ENCODE results near the gene KRTAP4-9.
"Not testable (repeated sequence)": the region's sequence is repeated elsewhere in the genome, so short reads cannot be mapped to it uniquely, and the experiment has no call there.

The KRTAP4-9 gene

GRCh38 chr17:41105347-41105746, at the start of gene KRTAP4-9:
TSS of gene KRTAP4-9 (plus strand) at chr17:41105389. CDS start at chr17:41105389, 0 bp downstream.
- H3K4me1 ChIP-seq (ENCODE audit: insufficient read depth, low read length, severe bottlenecking); H4K20me1 ChIP-seq (ENCODE audit: insufficient read depth, low read length); H3K9me2 ChIP-seq (ENCODE audit: low read depth, low read length); H3K9ac ChIP-seq (ENCODE audit: low read length); H3K9me3 ChIP-seq (ENCODE audit: low read length); H3K79me2 ChIP-seq (ENCODE audit: insufficient read depth, low read length); H2AFZ ChIP-seq (ENCODE audit: low read length); H3K36me3 ChIP-seq (ENCODE audit: insufficient read depth, low read length); H3K27ac ChIP-seq (ENCODE audit: low read depth, low read length, poor library complexity, severe bottlenecking); H3K27me3 ChIP-seq (ENCODE audit: insufficient read depth, low read length); H3K4me2 ChIP-seq (ENCODE audit: low read length); H3K4me3 ChIP-seq (ENCODE audit: low read depth, low read length, poor library complexity, severe bottlenecking); H3F3A ChIP-seq (ENCODE audit: insufficient read depth, low read length): not testable (repeated sequence)

GRCh38 chr17:41057547-41057946, 47.6 kb upstream of the KRTAP4-9 start:
- no peaks in the 10 kb centered on the region for H3F3A ChIP-seq (ENCODE audit: insufficient read depth, low read length)
- no peaks in the 10 kb centered on the region for H3K4me1 ChIP-seq (ENCODE audit: insufficient read depth, low read length, severe bottlenecking)
- no peak overlapping the region for H3K4me2 ChIP-seq (ENCODE audit: low read length)
- no peak overlapping the region for H3K4me3 ChIP-seq (ENCODE audit: low read depth, low read length, poor library complexity, severe bottlenecking)
- H3K9me3 ChIP-seq (ENCODE audit: low read length), result 0 out of 2 replicates have a peak, but pooled peaks cover 2% of the 10 kb centered on the region
- no peak overlapping the region for H3K27ac ChIP-seq (ENCODE audit: low read depth, low read length, poor library complexity, severe bottlenecking)
- no peaks in the 10 kb centered on the region for H3K36me3 ChIP-seq (ENCODE audit: insufficient read depth, low read length)
- TF ChIP-seq EZH2 (IDR thresholded peaks at IDR 0.05; ENCODE audit: borderline replicate concordance, low read length) (no peak), CTCF (IDR thresholded peaks at IDR 0.05; ENCODE audit: low read length) (no peak)
- H2AFZ ChIP-seq (ENCODE audit: low read length), result no peak overlapping the region
- H3K27me3 ChIP-seq (ENCODE audit: insufficient read depth, low read length), result 0 out of 2 replicates have a peak, but pooled peaks cover 3% of the 10 kb centered on the region
- no peaks in the 10 kb centered on the region for H3K79me2 ChIP-seq (ENCODE audit: insufficient read depth, low read length)
- H3K9ac ChIP-seq (ENCODE audit: low read length), result no peak overlapping the region
- H3K9me2 ChIP-seq (ENCODE audit: low read depth, low read length), result no peaks in the 10 kb centered on the region
- H4K20me1 ChIP-seq (ENCODE audit: insufficient read depth, low read length), result no peaks in the 10 kb centered on the region

GRCh38 chr17:41058741-41059140, 46.4 kb upstream of the KRTAP4-9 start:
- Histone ChIP-seq H3K9me3 (ENCODE audit: low read length) (no peaks in the 10 kb centered on the region), H4K20me1 (ENCODE audit: insufficient read depth, low read length) (no peaks in the 10 kb centered on the region), H3K4me1 (ENCODE audit: insufficient read depth, low read length, severe bottlenecking) (no peaks in the 10 kb centered on the region), H3K9me2 (ENCODE audit: low read depth, low read length) (no peaks in the 10 kb centered on the region), H3F3A (ENCODE audit: insufficient read depth, low read length) (no peaks in the 10 kb centered on the region), H3K4me3 (ENCODE audit: low read depth, low read length, poor library complexity, severe bottlenecking) (no peak overlapping the region), H2AFZ (ENCODE audit: low read length) (no peak overlapping the region), H3K79me2 (ENCODE audit: insufficient read depth, low read length) (no peaks in the 10 kb centered on the region), H3K4me2 (ENCODE audit: low read length) (no peak overlapping the region), H3K9ac (ENCODE audit: low read length) (no peak overlapping the region), H3K27me3 (ENCODE audit: insufficient read depth, low read length) (0 out of 2 replicates have a peak, but pooled peaks cover 3% of the 10 kb centered on the region), H3K27ac (ENCODE audit: low read depth, low read length, poor library complexity, severe bottlenecking) (no peak overlapping the region), H3K36me3 (ENCODE audit: insufficient read depth, low read length) (no peaks in the 10 kb centered on the region)
- TF ChIP-seq CTCF (IDR thresholded peaks at IDR 0.05; ENCODE audit: low read length) (no peak), EZH2 (IDR thresholded peaks at IDR 0.05; ENCODE audit: borderline replicate concordance, low read length) (no peak)

- H3K36me3 ChIP-seq (ENCODE audit: insufficient read depth, low read length); H2AFZ ChIP-seq (ENCODE audit: low read length); H3K4me3 ChIP-seq (ENCODE audit: low read depth, low read length, poor library complexity, severe bottlenecking); H3K4me1 ChIP-seq (ENCODE audit: insufficient read depth, low read length, severe bottlenecking); H3K4me2 ChIP-seq (ENCODE audit: low read length); H3K9me2 ChIP-seq (ENCODE audit: low read depth, low read length); H3K9ac ChIP-seq (ENCODE audit: low read length); H3K27ac ChIP-seq (ENCODE audit: low read depth, low read length, poor library complexity, severe bottlenecking); H3K27me3 ChIP-seq (ENCODE audit: insufficient read depth, low read length); H4K20me1 ChIP-seq (ENCODE audit: insufficient read depth, low read length); H3K9me3 ChIP-seq (ENCODE audit: low read length); H3K79me2 ChIP-seq (ENCODE audit: insufficient read depth, low read length); H3F3A ChIP-seq (ENCODE audit: insufficient read depth, low read length): not testable (repeated sequence)
Observed at GRCh38 chr17:41059276-41060051, 45.7 kb upstream of the KRTAP4-9 start.

All from OCI-LY1 (cell line).